Astrocyte (in vitro differentiated cells and primary cell): ENCODE data around the gene NSUN3. TPM values are rescaled to one million over a fixed set of nuclear protein-coding genes. Genes with fewer than 3 reads are reported as not detected.

ENCODE experiments used
- DNase-seq: peaks from one replicate; pipeline ENCODE4 v3.0.0-alpha.2; 2010; ENCODE audit warnings: low read depth
- FAIRE-seq: peaks from 2 replicates; lab custom pipeline; 2011; peaks lifted over from hg19 to GRCh38; lab: Jason Lieb, UNC
- H2AFZ ChIP-seq: 2 replicates; pipeline ENCODE4 v1.6.0; 2012; ENCODE audit warnings: low read depth, low read length, inconsistent platforms
- H3K27ac ChIP-seq: 2 replicates; pipeline ENCODE4 v1.5.1; 2011; ENCODE audit warnings: low read depth, low read length, inconsistent platforms
- H3K27me3 ChIP-seq: 2 replicates; pipeline ENCODE4 v1.6.0; 2011; ENCODE audit warnings: low read length, inconsistent platforms; ENCODE audit not compliant: insufficient read depth
- H3K36me3 ChIP-seq: 2 replicates; pipeline ENCODE4 v1.5.1; 2011; ENCODE audit warnings: low read length, inconsistent platforms; ENCODE audit not compliant: insufficient read depth
- H3K4me1 ChIP-seq: 2 replicates; pipeline ENCODE4 v1.5.1; 2011; ENCODE audit warnings: low read length, inconsistent platforms; ENCODE audit not compliant: insufficient read depth
- H3K4me2 ChIP-seq: 2 replicates; pipeline ENCODE4 v1.6.0; 2012; ENCODE audit warnings: low read length, inconsistent platforms
- H3K4me3 ChIP-seq: 2 replicates; pipeline ENCODE4 v1.5.1; 2011; ENCODE audit warnings: low read depth, mild to moderate bottlenecking, low read length, inconsistent platforms; ENCODE audit not compliant: insufficient read depth
- H3K79me2 ChIP-seq: 2 replicates; pipeline ENCODE4 v1.6.0; 2012; ENCODE audit warnings: mild to moderate bottlenecking, low read length, inconsistent platforms; ENCODE audit not compliant: insufficient read depth
- H3K9ac ChIP-seq: 2 replicates; pipeline ENCODE4 v1.6.0; 2012; ENCODE audit warnings: mild to moderate bottlenecking, low read length, inconsistent platforms
- H3K9me3 ChIP-seq: 2 replicates; pipeline ENCODE4 v1.5.1; 2012; ENCODE audit warnings: low read depth, mild to moderate bottlenecking, low read length, inconsistent platforms; ENCODE audit not compliant: insufficient read depth
- H4K20me1 ChIP-seq: 2 replicates; pipeline ENCODE4 v1.6.0; 2012; ENCODE audit warnings: low read length, inconsistent platforms; ENCODE audit not compliant: insufficient read depth
- H3K27ac Mint-ChIP-seq: one replicate; pipeline ENCODE4 v1.8.0; 2021; ENCODE audit warnings: mild to moderate bottlenecking, mixed read lengths; ENCODE audit not compliant: unreplicated experiment
- H3K27me3 Mint-ChIP-seq: one replicate; pipeline ENCODE4 v1.8.0; 2021; ENCODE audit warnings: low read depth, mixed read lengths; ENCODE audit not compliant: unreplicated experiment
- H3K36me3 Mint-ChIP-seq: one replicate; pipeline ENCODE4 v1.8.0; 2021; ENCODE audit warnings: low read depth, mixed read lengths; ENCODE audit not compliant: unreplicated experiment
- H3K4me1 Mint-ChIP-seq: one replicate; pipeline ENCODE4 v1.8.0; 2021; ENCODE audit warnings: low read depth, mixed read lengths; ENCODE audit not compliant: unreplicated experiment
- H3K4me3 Mint-ChIP-seq: one replicate; pipeline ENCODE4 v1.8.0; 2021; ENCODE audit warnings: mild to moderate bottlenecking, moderate library complexity, mixed read lengths; ENCODE audit not compliant: unreplicated experiment
- H3K9me3 Mint-ChIP-seq: one replicate; pipeline ENCODE4 v1.8.0; 2021; ENCODE audit warnings: mild to moderate bottlenecking, mixed read lengths; ENCODE audit not compliant: unreplicated experiment
- CTCF ChIP-seq: IDR thresholded peaks from 2 replicates; pipeline ENCODE4 v1.5.1; 2011; ENCODE audit warnings: low read depth, mild to moderate bottlenecking, inconsistent platforms, low read length, moderate library complexity; ENCODE audit not compliant: insufficient read depth
- EZH2 ChIP-seq: IDR thresholded peaks from 2 replicates; pipeline ENCODE4 v1.6.1; 2012; ENCODE audit warnings: mild to moderate bottlenecking, low read length, inconsistent platforms; ENCODE audit not compliant: insufficient read depth
- total RNA-seq: library from RNA; stranded (reverse); gene quantifications from 2 replicates; pipeline ENCODE4 v1.2.1, GENCODE V29; 2021

Gene NSUN3
- total RNA-seq, 1 donor from 2014 or later = 10.3 TPM

- H3K4me2 ChIP-seq = peak overlapping the region; percentile 93
- H2AFZ ChIP-seq = peak overlapping the region; percentile 82
- peaks cover 7% of the 10 kb centered on the region for H3K4me1 ChIP-seq
- DNase-seq (no peak), FAIRE-seq (no peak)
- peak overlapping the region; percentile 97 for H3K9ac ChIP-seq
- no peaks in the 10 kb centered on the region for H3K9me3 ChIP-seq
- Mint-ChIP-seq H3K4me3 (peak overlapping the region; percentile 99), H3K4me1 (peaks cover 7% of the 10 kb centered on the region), H3K27me3 (no peaks in the 10 kb centered on the region), H3K9me3 (no peaks in the 10 kb centered on the region), H3K36me3 (peaks cover 2% of the 10 kb centered on the region), H3K27ac (peak overlapping the region; percentile 100)
- peak overlapping the region; percentile 95 for H3K4me3 ChIP-seq
- peak overlapping the region; percentile 99 for H3K27ac ChIP-seq
- H3K27me3 ChIP-seq = no peaks in the 10 kb centered on the region
- peaks cover 26% of the 10 kb centered on the region for H3K79me2 ChIP-seq
- no peaks in the 10 kb centered on the region for H4K20me1 ChIP-seq
- H3K36me3 ChIP-seq = peaks cover 6% of the 10 kb centered on the region
- TF ChIP-seq CTCF (no peak), EZH2 (no peak)
Observed at GRCh38 chr3:94063496-94064119, 747 bp downstream of the NSUN3 start.

- no peak for DNase-seq
- H3K9ac ChIP-seq = peak overlapping the region; percentile 97
- H3K4me3 ChIP-seq = no peak overlapping the region
- H4K20me1 ChIP-seq = no peaks in the 10 kb centered on the region
- peak overlapping the region; percentile 93 for H3K4me2 ChIP-seq
- Mint-ChIP-seq H3K36me3 (peaks cover 2% of the 10 kb centered on the region), H3K27me3 (no peaks in the 10 kb centered on the region), H3K4me3 (peak overlapping the region; percentile 99), H3K27ac (no peak overlapping the region), H3K4me1 (peaks cover 7% of the 10 kb centered on the region), H3K9me3 (no peaks in the 10 kb centered on the region)
- no peak for TF ChIP-seq EZH2
- TF ChIP-seq CTCF = no peak
- no peaks in the 10 kb centered on the region for H3K27me3 ChIP-seq
- no peaks in the 10 kb centered on the region for H3K9me3 ChIP-seq
- peaks cover 7% of the 10 kb centered on the region for H3K4me1 ChIP-seq
- H3K79me2 ChIP-seq = peaks cover 26% of the 10 kb centered on the region
- no peak overlapping the region for H2AFZ ChIP-seq
- no peak for FAIRE-seq
- H3K36me3 ChIP-seq = peaks cover 6% of the 10 kb centered on the region
- H3K27ac ChIP-seq = no peak overlapping the region
Observed at GRCh38 chr3:94064243-94064860, 1.5 kb downstream of the NSUN3 start.

- DNase-seq (no peak), FAIRE-seq (no peak)
- peaks cover under 1% of the 10 kb centered on the region for H4K20me1 ChIP-seq
- H3K27ac ChIP-seq = no peak overlapping the region
- H3K4me2 ChIP-seq = peak overlapping the region; percentile 13
- H3K4me1 Mint-ChIP-seq = peaks cover 7% of the 10 kb centered on the region
- no peaks in the 10 kb centered on the region for H3K9me3 Mint-ChIP-seq
- no peak overlapping the region for H3K9ac ChIP-seq
- H3K36me3 Mint-ChIP-seq = peaks cover 2% of the 10 kb centered on the region
- H3K4me3 ChIP-seq = no peak overlapping the region
- H3K36me3 ChIP-seq = peaks cover 6% of the 10 kb centered on the region
- peaks cover 27% of the 10 kb centered on the region for H3K79me2 ChIP-seq
- H3K4me1 ChIP-seq = peaks cover 7% of the 10 kb centered on the region
- H3K27me3 Mint-ChIP-seq = no peaks in the 10 kb centered on the region
- no peaks in the 10 kb centered on the region for H3K27me3 ChIP-seq
- no peak overlapping the region for H3K4me3 Mint-ChIP-seq
- H3K9me3 ChIP-seq = no peaks in the 10 kb centered on the region
- no peak overlapping the region for H2AFZ ChIP-seq
- TF ChIP-seq EZH2 = no peak
- no peak for TF ChIP-seq CTCF
- peak overlapping the region; percentile 58 for H3K27ac Mint-ChIP-seq
Observed at GRCh38 chr3:94065122-94065521, 2.3 kb downstream of the NSUN3 start.
